Subcutaneous abdominal adipose tissue (tissue), 5 donors: ENCODE data around the gene B3GAT1.
A peak's percentile ranks its signal among the peaks of the same experiment; 100 is the strongest.

Experiments used
- H3K27ac ChIP-seq: one replicate; pipeline ENCODE4 v1.7.0; 2013; ENCODE audit warnings: low read depth, mild to moderate bottlenecking, inconsistent platforms, low read length, moderate library complexity
- H3K27me3 ChIP-seq, 5 donors: one replicate each; pipeline ENCODE4 v1.7.0; 2013; ENCODE audit warnings: low read length in 5 of 5, inconsistent platforms in 1 of 5; ENCODE audit not compliant: control insufficient read depth in 5 of 5, insufficient read depth in 4 of 5
- H3K36me3 ChIP-seq, 5 donors: one replicate each; pipeline ENCODE4 v1.7.0; 2013; ENCODE audit warnings: low read length in 5 of 5; ENCODE audit not compliant: control insufficient read depth in 5 of 5, insufficient read depth in 5 of 5
- H3K4me1 ChIP-seq, 5 donors: one replicate each; pipeline ENCODE4 v1.7.0; 2013; ENCODE audit warnings: low read length in 5 of 5, mild to moderate bottlenecking in 3 of 5, moderate library complexity in 1 of 5; ENCODE audit not compliant: control insufficient read depth in 5 of 5, insufficient read depth in 5 of 5
- H3K4me3 ChIP-seq, 5 donors: one replicate each; pipeline ENCODE4 v1.7.0; 2013; ENCODE audit warnings: low read length in 5 of 5, low read depth in 1 of 5
- H3K9ac ChIP-seq, 5 donors: one replicate each; pipeline ENCODE4 v1.7.0; 2013; ENCODE audit warnings: low read length in 5 of 5, mild to moderate bottlenecking in 4 of 5, moderate library complexity in 3 of 5
- H3K9me3 ChIP-seq, 5 donors: one replicate each; pipeline ENCODE4 v1.7.0; 2013; ENCODE audit warnings: low read length in 5 of 5; ENCODE audit not compliant: control insufficient read depth in 5 of 5
- donor health status: healthy.
- donor health status: healthy.
- donor health status: healthy.
- donor health status: healthy.
- donor health status: healthy.

B3GAT1 gene

GRCh38 chr11:134331354-134332188 is 80.5 kb downstream of the B3GAT1 start, which contains the start of gene GLB1L2:
Gene GLB1L2 (plus strand): TSS chr11:134331988. CDS start chr11:134332062, 74 bp downstream.
- Histone ChIP-seq H3K27me3 (peaks cover 0 to 32% (median 8%) of the 10 kb centered on the region in 5 donors), H3K27ac (no peak within 1 kb of the TSS)

GRCh38 chr11:134330611-134331353 is 81.3 kb downstream of the B3GAT1 start:
- Histone ChIP-seq H3K9ac (peak overlapping the region in 1 of 5 donors; percentile 20), H3K27me3 (peaks cover 0 to 32% (median 8%) of the 10 kb centered on the region in 5 donors), H3K27ac (no peak overlapping the region), H3K4me3 (peak overlapping the region; percentile 39 to 66 (median 62)), H3K9me3 (no peaks in the 10 kb centered on the region), H3K4me1 (peaks cover 0 to 20% (median 17%) of the 10 kb centered on the region in 5 donors), H3K36me3 (no peaks in the 10 kb centered on the region)

More at GRCh38 chr11:134331354-134332188, 80.5 kb downstream of the B3GAT1 start, which contains the start of gene GLB1L2:
- Histone ChIP-seq H3K9ac (peak within 1 kb of the TSS in 1 of 5 donors; percentile 20), H3K36me3 (no peaks in the 10 kb centered on the region), H3K9me3 (no peaks in the 10 kb centered on the region), H3K4me1 (peaks cover 0 to 20% (median 17%) of the 10 kb centered on the region in 5 donors), H3K4me3 (peak within 1 kb of the TSS; percentile 39 to 67 (median 63))
